HepG2 (cell line): Measurements from ENCODE around the gene BTAF1. TPM values are rescaled to one million over a fixed set of nuclear protein-coding genes. Genes with fewer than 3 reads are reported as not detected.

Experiments
- ATAC-seq: fragments of 200-7000 bp; cut with Tn5 transposase; 3 replicates; pipeline ENCODE4 v1.9.1; 2020; ENCODE audit warnings: mild to moderate bottlenecking, moderate library complexity
- BruUV-seq: library from RNA; stranded (reverse); fragments of 400-500 nt; replicated peaks from 2 replicates; lab custom pipeline; 2021; lab: Mats Ljungman, UMichigan
- CTCF ChIA-PET: fragments of 300-600 bp; formaldehyde crosslinking; extraction: SDS; loops from one replicate; lab custom pipeline; 2021; ENCODE audit warnings: low total read pairs, inconsistent platforms, low intra/inter-chr PET ratio; lab: Yijun Ruan, JAX
- POLR2A ChIA-PET: fragments of 350-600 bp; sonication (Branson Sonifier 250); formaldehyde crosslinking; loops from one replicate; lab custom pipeline; 2020; ENCODE audit warnings: antibody characterized with exemption, inconsistent platforms; lab: Yijun Ruan, JAX
- DNase-seq: peaks from one replicate; pipeline ENCODE4 v3.0.0-alpha.2; 2015; ENCODE audit warnings: low spot score
- FAIRE-seq: peaks from 3 replicates; lab custom pipeline; 2011; peaks lifted over from hg19 to GRCh38; lab: Jason Lieb, UNC
- H2AFZ ChIP-seq: one replicate; pipeline ENCODE4 v1.6.1; 2011; ENCODE audit warnings: low read length, inconsistent platforms
- H3K27ac ChIP-seq: fragments of 300-600 bp; 3 replicates; pipeline ENCODE4 v1.8.0; 2011; ENCODE audit warnings: mixed run types, mild to moderate bottlenecking, mixed read lengths, low read length, inconsistent platforms; ENCODE audit not compliant: insufficient read depth; ENCODE audit errors: extremely low read length
- H3K27me3 ChIP-seq, 2 experiments: fragments of 200-600 bp in 1 of 2; 2 replicates in 1 of 2; 3 replicates in 1 of 2; pipeline versions ENCODE4 v1.6.0 to v1.8.0; 2011; ENCODE audit warnings: low read length in 2 of 2, mild to moderate bottlenecking in 2 of 2, moderate library complexity in 2 of 2, inconsistent platforms in 1 of 2; ENCODE audit not compliant: insufficient read depth in 2 of 2, control insufficient read depth in 1 of 2
- H3K36me3 ChIP-seq, 2 experiments: fragments of 200-600 bp in 1 of 2; replicated peaks in 1 of 2; 2 replicates in 1 of 2; 3 replicates in 1 of 2; pipeline versions ENCODE4 v1.5.1 to v1.8.0; 2011; ENCODE audit warnings: low read length in 2 of 2, inconsistent platforms in 1 of 2; ENCODE audit not compliant: insufficient read depth in 2 of 2, control insufficient read depth in 1 of 2
- H3K4me1 ChIP-seq: 2 replicates; pipeline ENCODE4 v1.5.1; 2012; ENCODE audit warnings: low read length, inconsistent platforms; ENCODE audit not compliant: insufficient read depth
- H3K4me2 ChIP-seq: 2 replicates; pipeline ENCODE4 v1.6.0; 2011; ENCODE audit warnings: low read depth, low read length, inconsistent platforms
- H3K4me3 ChIP-seq, 3 experiments: fragments of 200-600 bp in 1 of 3; sonication (generic), shearing (Covaris generic) in 1 of 3; replicated peaks in 1 of 3; 2 replicates each; pipeline ENCODE4 v1.5.1; 2011 to 2016; ENCODE audit warnings: low read length in 3 of 3, inconsistent platforms in 2 of 3, low read depth in 2 of 3, mild to moderate bottlenecking in 2 of 3, control low read depth in 1 of 3, mixed read lengths in 1 of 3; ENCODE audit not compliant: insufficient read depth in 1 of 3
- H3K79me2 ChIP-seq: one replicate; pipeline ENCODE4 v1.6.1; 2011; ENCODE audit warnings: low read length, inconsistent platforms; ENCODE audit not compliant: insufficient read depth
- H3K9ac ChIP-seq: 2 replicates; pipeline ENCODE4 v1.6.0; 2011; ENCODE audit warnings: mild to moderate bottlenecking, low read depth, low read length, inconsistent platforms; ENCODE audit not compliant: insufficient read depth
- H3K9me3 ChIP-seq: 2 replicates; pipeline ENCODE4 v1.5.1; 2012; ENCODE audit warnings: mild to moderate bottlenecking, low read length
- H4K20me1 ChIP-seq: 2 replicates; pipeline ENCODE4 v1.6.0; 2011; ENCODE audit warnings: inconsistent platforms, mild to moderate bottlenecking, low read length, moderate library complexity; ENCODE audit not compliant: insufficient read depth
- CREM ChIP-seq, 2 experiments: sonication (generic) in 1 of 2; formaldehyde crosslinking in 1 of 2; IDR thresholded peaks; 2 replicates each; pipeline versions ENCODE4 v1.4.0 to v1.6.1; 2016 to 2020; ENCODE audit warnings: antibody characterized with exemption in 1 of 2, mild to moderate bottlenecking in 1 of 2, missing genetic modification reagents in 1 of 2
- GTF2F1 ChIP-seq: fragments of 150-350 bp; IDR thresholded peaks from 2 replicates; pipeline ENCODE4 v1.6.1; 2014; ENCODE audit warnings: low read length
- MED13 ChIP-seq: sonication (generic); formaldehyde crosslinking; IDR thresholded peaks from 2 replicates; pipeline ENCODE4 v1.5.0; 2020; ENCODE audit warnings: missing genetic modification reagents
- MYC ChIP-seq: sonication (generic); formaldehyde crosslinking; IDR thresholded peaks from 2 replicates; pipeline ENCODE4 v1.9.0; 2021; ENCODE audit warnings: missing genetic modification reagents, borderline replicate concordance
- NFKBIZ ChIP-seq: IDR thresholded peaks from 2 replicates; pipeline ENCODE4 v1.6.1; 2018; ENCODE audit warnings: missing genetic modification reagents, missing compliant biosample characterization
- NPAS2 ChIP-seq: sonication (generic); formaldehyde crosslinking; IDR thresholded peaks from 2 replicates; pipeline ENCODE4 v1.8.0; 2022; ENCODE audit warnings: mild to moderate bottlenecking, missing genetic modification reagents, borderline replicate concordance
- PAWR ChIP-seq: sonication (generic); formaldehyde crosslinking; IDR thresholded peaks from 2 replicates; pipeline ENCODE4 v1.4.0; 2020; ENCODE audit warnings: missing genetic modification reagents, mild to moderate bottlenecking, borderline replicate concordance
- SSRP1 ChIP-seq: IDR thresholded peaks from 2 replicates; pipeline ENCODE4 v1.6.1; 2016; ENCODE audit warnings: control low read depth
- TSC22D2 ChIP-seq: sonication (generic); formaldehyde crosslinking; IDR thresholded peaks from 2 replicates; pipeline ENCODE4 v1.5.1; 2020; ENCODE audit warnings: missing genetic modification reagents, mild to moderate bottlenecking, borderline replicate concordance
- ZNF709 ChIP-seq: sonication (generic); formaldehyde crosslinking; IDR thresholded peaks from 2 replicates; pipeline ENCODE4 v1.5.0; 2020; ENCODE audit warnings: mild to moderate bottlenecking, missing genetic modification reagents
- WGBS: methylation state at CpG from one replicate; pipeline ENCODE4 v1.1.6; 2017; ENCODE audit warnings: low lambda C conversion rate; 5-methylcytosine and 5-hydroxymethylcytosine counted together
- in situ Hi-C: cut with HindIII; loops from 2 replicates; pipeline ENCODE4 v1.10.0; 2017; ENCODE audit warnings: low pct_unique_long_range_greater_than_20kb; ENCODE audit not compliant: extremely low pct_ligation_motif_present
- intact Hi-C: fragments of 100-400 bp; cut with micrococcal nuclease; formaldehyde crosslinking; loops from one replicate; pipeline ENCODE4 v1.10.0; 2022; ENCODE audit not compliant: unreplicated experiment
- polyA plus RNA-seq, 8 experiments: library from polyadenylated mRNA; depleted of rRNA in 3 of 8; stranded (reverse) in 7 of 8; unstranded in 1 of 8; fragments of >200 nt; fragmentation: Illumina TruSeq in 4 of 8; extraction: Trizol in 4 of 8; gene quantifications; 2 replicates each; pipeline versions ENCODE4 v1.2.1 to v1.2.3, GENCODE V29; 2011 to 2016; ENCODE audit warnings: low read depth in 4 of 8, missing spikeins in 1 of 8, mixed read lengths in 1 of 8; ENCODE audit not compliant: insufficient read depth in 1 of 8
- total RNA-seq, 5 experiments: library from RNA; depleted of rRNA; stranded (reverse); fragments of >200 nt; fragmentation: Illumina TruSeq; extraction: Trizol; gene quantifications; 2 replicates each; pipeline ENCODE4 v1.2.3, GENCODE V29; 2016; ENCODE audit warnings: low read depth in 1 of 5
- TF ChIP-seq, protein P1 (sequence below): sonication (generic); formaldehyde crosslinking; IDR thresholded peaks from 2 replicates; pipeline ENCODE4 v1.4.0; 2020; ENCODE audit warnings: missing genetic modification reagents, borderline replicate concordance
- TF ChIP-seq, protein P2 (sequence below): sonication (generic); formaldehyde crosslinking; IDR thresholded peaks from 2 replicates; pipeline ENCODE4 v1.5.0; 2020; ENCODE audit warnings: mild to moderate bottlenecking, missing genetic modification reagents, borderline replicate concordance
- TF ChIP-seq, protein P3 (sequence below): IDR thresholded peaks from 2 replicates; pipeline ENCODE4 v1.6.1; 2016; ENCODE audit warnings: low read depth, borderline replicate concordance
- TF ChIP-seq, protein P4 (sequence below): sonication (generic); formaldehyde crosslinking; IDR thresholded peaks from 2 replicates; pipeline ENCODE4 v1.4.0; 2020; ENCODE audit warnings: low read depth, mild to moderate bottlenecking, missing genetic modification reagents
- TF ChIP-seq, protein P5 (sequence below): IDR thresholded peaks from 2 replicates; pipeline ENCODE4 v1.6.1; 2016; ENCODE audit warnings: missing compliant biosample characterization, missing genetic modification reagents, borderline replicate concordance

Gene BTAF1
- total and polyA plus RNA-seq, 2 of the 13 experiments (the other 11 are each of a cell fraction or from before 2014, with no cell fraction given): 38.6 to 54.1 TPM

DNA sequence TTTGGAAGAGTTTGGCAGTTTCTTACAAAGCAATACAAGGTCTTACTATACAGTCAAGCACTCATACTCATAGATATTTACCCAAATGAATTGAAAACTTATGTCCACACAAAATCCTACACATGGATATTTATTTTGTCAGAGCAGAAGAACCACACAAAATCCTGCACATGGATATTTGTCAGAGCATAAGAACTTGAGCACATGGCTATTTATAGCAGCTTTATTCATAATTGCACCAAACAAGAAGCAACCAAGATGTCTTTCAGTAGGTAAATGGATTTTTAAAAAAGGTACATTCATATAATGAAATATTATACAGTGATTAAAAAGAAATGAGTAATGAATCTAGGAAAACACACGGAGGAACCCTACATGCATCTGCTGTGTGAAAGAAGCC is 115.4 kb downstream of the BTAF1 start (continued):
- TF ChIP-seq, protein P1, sequence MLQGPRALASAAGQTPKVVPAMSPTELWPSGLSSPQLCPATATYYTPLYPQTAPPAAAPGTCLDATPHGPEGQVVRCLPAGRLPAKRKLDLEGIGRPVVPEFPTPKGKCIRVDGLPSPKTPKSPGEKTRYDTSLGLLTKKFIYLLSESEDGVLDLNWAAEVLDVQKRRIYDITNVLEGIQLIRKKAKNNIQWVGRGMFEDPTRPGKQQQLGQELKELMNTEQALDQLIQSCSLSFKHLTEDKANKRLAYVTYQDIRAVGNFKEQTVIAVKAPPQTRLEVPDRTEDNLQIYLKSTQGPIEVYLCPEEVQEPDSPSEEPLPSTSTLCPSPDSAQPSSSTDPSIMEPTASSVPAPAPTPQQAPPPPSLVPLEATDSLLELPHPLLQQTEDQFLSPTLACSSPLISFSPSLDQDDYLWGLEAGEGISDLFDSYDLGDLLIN (CRISPR knock-in tag): no peak
- TF ChIP-seq NFKBIZ (CRISPR knock-in tag): no peak

DNA sequence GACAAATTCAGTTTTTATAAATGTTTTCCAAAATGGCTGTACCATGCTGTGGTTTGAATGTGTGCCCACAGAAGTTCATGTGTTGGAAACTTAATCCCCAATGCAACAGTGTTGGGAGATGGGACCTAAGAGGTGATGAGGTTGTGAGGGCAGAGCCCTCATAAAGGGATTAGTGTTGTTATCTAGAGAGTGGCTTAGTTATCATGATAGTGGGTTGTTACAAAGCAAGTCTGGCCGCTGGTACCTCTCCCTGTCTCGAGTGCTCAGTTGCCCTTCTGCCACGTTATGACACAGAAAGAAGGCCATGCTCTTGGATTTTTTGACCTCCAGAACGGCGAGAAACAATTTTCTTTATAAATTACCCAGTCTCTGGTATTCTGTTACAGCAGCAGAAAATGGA is 119.0 kb downstream of the BTAF1 start:
- CTCF ChIA-PET: no interaction called here

More for the DNA sequence above, 119.0 kb downstream of the BTAF1 start:
- Histone ChIP-seq H3K4me2 (no peak overlapping the region), H2AFZ (no peak overlapping the region), H3K9ac (no peak overlapping the region), H3K4me3 (no peak overlapping the region), H3K27me3 (no peaks in the 10 kb centered on the region), H3K36me3 (no peaks in the 10 kb centered on the region), H3K79me2 (no peaks in the 10 kb centered on the region), H3K9me3 (no peaks in the 10 kb centered on the region), H3K4me1 (no peaks in the 10 kb centered on the region; the same call in 1 of the 2 replicates), H3K27ac (no peak overlapping the region), H4K20me1 (no peaks in the 10 kb centered on the region)
- POLR2A ChIA-PET: no interaction called here
- 98% methylated on average over 5 of the region's 5 CpGs for WGBS
- DNase-seq (no peak), ATAC-seq (no peak), FAIRE-seq (no peak)
- in situ Hi-C loops (no loop called here), intact Hi-C loops (no loop called here)
- BruUV-seq: no TSS peak
- TF ChIP-seq PAWR (CRISPR knock-in tag) (no peak), NPAS2 (CRISPR knock-in tag) (no peak), ZNF709 (CRISPR knock-in tag) (no peak), SSRP1 (no peak), GTF2F1 (no peak), CREM (IDR thresholded peaks at IDR 0.05) (no peak), CREM (CRISPR knock-in tag; IDR thresholded peaks at IDR 0.05) (no peak), MED13 (no peak), TSC22D2 (CRISPR knock-in tag) (no peak), MYC (no peak)
- TF ChIP-seq, protein P2, sequence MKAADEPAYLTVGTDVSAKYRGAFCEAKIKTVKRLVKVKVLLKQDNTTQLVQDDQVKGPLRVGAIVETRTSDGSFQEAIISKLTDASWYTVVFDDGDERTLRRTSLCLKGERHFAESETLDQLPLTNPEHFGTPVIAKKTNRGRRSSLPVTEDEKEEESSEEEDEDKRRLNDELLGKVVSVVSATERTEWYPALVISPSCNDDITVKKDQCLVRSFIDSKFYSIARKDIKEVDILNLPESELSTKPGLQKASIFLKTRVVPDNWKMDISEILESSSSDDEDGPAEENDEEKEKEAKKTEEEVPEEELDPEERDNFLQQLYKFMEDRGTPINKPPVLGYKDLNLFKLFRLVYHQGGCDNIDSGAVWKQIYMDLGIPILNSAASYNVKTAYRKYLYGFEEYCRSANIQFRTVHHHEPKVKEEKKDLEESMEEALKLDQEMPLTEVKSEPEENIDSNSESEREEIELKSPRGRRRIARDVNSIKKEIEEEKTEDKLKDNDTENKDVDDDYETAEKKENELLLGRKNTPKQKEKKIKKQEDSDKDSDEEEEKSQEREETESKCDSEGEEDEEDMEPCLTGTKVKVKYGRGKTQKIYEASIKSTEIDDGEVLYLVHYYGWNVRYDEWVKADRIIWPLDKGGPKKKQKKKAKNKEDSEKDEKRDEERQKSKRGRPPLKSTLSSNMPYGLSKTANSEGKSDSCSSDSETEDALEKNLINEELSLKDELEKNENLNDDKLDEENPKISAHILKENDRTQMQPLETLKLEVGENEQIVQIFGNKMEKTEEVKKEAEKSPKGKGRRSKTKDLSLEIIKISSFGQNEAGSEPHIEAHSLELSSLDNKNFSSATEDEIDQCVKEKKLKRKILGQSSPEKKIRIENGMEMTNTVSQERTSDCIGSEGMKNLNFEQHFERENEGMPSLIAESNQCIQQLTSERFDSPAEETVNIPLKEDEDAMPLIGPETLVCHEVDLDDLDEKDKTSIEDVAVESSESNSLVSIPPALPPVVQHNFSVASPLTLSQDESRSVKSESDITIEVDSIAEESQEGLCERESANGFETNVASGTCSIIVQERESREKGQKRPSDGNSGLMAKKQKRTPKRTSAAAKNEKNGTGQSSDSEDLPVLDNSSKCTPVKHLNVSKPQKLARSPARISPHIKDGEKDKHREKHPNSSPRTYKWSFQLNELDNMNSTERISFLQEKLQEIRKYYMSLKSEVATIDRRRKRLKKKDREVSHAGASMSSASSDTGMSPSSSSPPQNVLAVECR: no peak
- TF ChIP-seq, protein P3, sequence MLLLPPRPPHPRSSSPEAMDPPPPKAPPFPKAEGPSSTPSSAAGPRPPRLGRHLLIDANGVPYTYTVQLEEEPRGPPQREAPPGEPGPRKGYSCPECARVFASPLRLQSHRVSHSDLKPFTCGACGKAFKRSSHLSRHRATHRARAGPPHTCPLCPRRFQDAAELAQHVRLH: no peak
- TF ChIP-seq, protein P4, sequence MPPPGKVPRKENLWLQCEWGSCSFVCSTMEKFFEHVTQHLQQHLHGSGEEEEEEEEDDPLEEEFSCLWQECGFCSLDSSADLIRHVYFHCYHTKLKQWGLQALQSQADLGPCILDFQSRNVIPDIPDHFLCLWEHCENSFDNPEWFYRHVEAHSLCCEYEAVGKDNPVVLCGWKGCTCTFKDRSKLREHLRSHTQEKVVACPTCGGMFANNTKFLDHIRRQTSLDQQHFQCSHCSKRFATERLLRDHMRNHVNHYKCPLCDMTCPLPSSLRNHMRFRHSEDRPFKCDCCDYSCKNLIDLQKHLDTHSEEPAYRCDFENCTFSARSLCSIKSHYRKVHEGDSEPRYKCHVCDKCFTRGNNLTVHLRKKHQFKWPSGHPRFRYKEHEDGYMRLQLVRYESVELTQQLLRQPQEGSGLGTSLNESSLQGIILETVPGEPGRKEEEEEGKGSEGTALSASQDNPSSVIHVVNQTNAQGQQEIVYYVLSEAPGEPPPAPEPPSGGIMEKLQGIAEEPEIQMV (CRISPR knock-in tag): no peak
- TF ChIP-seq, protein P5, sequence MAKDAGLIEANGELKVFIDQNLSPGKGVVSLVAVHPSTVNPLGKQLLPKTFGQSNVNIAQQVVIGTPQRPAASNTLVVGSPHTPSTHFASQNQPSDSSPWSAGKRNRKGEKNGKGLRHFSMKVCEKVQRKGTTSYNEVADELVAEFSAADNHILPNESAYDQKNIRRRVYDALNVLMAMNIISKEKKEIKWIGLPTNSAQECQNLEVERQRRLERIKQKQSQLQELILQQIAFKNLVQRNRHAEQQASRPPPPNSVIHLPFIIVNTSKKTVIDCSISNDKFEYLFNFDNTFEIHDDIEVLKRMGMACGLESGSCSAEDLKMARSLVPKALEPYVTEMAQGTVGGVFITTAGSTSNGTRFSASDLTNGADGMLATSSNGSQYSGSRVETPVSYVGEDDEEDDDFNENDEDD (CRISPR knock-in tag): no peak
- TF ChIP-seq, all 625 proteins: peak for 0
